NCI-H1694 (cell line): ENCODE results near the gene HAT1.
"Not testable (repeated sequence)": the region's sequence is repeated elsewhere in the genome, so short reads cannot be mapped to it uniquely, and the experiment has no call there.

Experiments used
- DNase-seq: peaks from one replicate; lab custom pipeline; 2025; lab: John Stamatoyannopoulos, UW

HAT1 gene

GRCh38 chr2:171972329-171972982 is 50.2 kb downstream of the HAT1 start:
- DNase-seq, result no peak

DNA sequence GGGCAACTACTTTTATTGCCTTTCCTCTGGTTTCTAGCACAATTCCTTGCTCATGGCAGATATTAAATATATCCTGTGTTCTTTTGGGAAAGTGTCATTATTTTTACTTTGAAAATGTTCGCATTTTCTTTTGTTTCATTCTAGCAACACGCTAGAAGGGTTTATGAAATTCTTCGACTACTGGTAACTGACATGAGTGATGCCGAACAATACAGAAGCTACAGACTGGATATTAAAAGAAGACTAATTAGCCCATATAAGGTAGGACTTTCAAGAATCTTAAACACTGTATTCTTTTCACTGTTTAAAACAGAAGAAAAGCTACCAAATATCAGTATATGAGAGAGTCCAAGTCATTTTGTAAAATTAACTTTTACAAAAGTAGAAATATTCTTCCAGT is 56.8 kb downstream of the HAT1 start:
- no peak for DNase-seq

- not testable (repeated sequence) for DNase-seq
Observed at GRCh38 chr2:171983924-171984323, 61.7 kb downstream of the HAT1 start.

DNA sequence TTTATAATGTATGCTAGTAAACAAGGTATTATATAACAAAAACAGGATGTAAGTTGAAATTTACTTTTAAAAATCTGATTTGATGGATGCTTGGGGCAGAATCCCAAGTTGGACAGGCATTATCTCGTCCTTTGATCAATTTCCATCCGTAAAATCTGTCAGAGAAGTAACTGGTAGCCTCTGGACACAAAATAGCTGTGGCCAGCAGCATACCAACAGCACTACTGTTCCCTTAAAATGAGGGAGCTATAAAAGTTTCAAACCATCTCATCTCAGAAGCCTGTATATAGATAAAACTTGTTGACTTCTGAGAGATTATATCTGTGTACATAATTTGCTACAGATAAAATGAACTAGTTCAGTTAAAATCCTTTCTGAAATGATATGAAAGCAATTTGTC is 62.8 kb downstream of the HAT1 start:
- DNase-seq, result no peak

GRCh38 chr2:171986778-171987177 is 64.5 kb downstream of the HAT1 start:
- no peak for DNase-seq

DNA sequence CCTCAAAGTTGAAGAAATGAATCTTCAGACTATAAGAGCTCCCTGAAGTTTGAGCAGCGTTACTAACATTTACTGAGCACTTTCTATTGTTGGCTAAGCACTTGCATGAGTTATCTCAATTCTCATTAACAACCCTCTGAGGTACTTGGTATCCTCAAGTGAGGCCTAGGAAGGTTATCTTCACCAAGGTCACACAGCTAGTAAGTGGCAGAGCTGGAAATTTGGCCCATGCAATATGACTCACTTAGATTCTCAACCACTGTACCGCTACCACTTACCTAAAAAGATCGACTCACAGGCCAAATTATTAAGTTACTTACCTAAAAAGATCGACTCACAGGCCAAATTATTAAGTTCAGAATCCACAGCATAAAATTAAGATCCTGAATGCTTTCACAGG is 68.8 kb downstream of the HAT1 start:
- no peak for DNase-seq

GRCh38 chr2:171995586-171995985 is 73.3 kb downstream of the HAT1 start:
- no peak for DNase-seq

- DNase-seq, result no peak
Observed at GRCh38 chr2:171996021-171996420, 73.8 kb downstream of the HAT1 start.

- DNase-seq, result not testable (repeated sequence)
Observed at GRCh38 chr2:171997031-171997430, 74.8 kb downstream of the HAT1 start.

DNA sequence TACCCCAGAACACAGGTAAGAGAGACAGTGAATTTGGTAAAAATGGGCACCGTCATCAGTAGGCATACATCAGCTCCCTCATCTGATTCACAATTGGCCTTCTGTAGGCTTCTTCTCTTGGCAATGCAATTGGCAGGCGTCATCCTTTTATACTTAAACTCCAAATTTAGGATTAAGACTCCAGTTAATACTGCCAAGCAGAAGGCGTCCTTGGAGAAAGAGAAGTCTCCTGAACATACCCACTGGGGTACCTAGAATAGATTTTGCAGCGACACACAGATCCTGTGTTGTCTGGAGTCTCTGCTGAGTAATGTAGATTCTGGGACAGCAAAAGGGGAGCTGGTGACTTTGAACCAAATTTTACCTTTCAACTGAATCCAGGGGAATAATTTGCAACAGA is 76.9 kb downstream of the HAT1 start:
- DNase-seq, result no peak

DNA sequence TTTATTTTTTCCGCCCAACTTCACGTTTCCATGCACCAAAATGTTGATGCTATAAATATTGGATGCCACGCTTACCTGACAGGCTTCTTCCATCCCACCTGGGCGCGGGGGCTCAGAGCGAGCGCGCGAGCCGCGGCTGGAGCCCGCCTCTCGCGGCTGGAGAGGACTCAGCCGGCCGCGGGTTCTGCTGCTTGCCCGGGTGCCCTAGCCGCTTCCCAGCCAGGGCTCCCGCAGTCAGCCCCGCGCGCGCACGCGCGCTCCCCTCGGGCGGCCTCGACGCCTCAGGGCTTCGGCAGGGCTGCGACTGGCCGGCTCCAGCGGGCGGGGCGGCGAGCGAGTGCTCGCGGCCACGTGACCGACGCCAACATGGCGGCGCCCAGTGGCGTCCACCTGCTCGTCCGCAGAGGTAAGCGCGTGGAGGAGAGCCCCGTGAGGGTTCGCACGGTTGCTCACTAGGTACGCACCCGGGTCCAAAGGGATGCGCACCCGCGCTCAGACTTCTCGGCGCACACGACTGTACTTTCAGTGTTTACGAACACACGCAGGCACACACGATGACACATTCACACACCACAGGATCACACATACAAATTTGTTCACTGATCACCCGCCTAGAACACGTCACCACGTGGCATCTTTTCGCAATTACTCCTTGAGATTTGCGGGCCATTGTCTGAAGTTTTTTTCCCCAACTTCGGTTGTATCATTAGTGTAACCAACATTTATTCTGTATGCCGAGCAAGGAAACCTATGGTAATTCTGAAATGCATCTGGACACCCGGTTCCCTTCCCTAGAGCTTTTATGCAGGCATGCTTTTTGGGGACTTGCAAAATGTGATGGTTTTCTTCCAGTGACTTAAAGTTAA is 77.6 kb downstream of the HAT1 start, which contains the start of gene METAP1D:
TSS of gene METAP1D (plus strand) at position 350 of the 866 bp plus-strand sequence. CDS start at position 367, 17 bp downstream.
- peak; percentile 76 for DNase-seq

GRCh38 chr2:172000696-172001361 is 78.6 kb downstream of the HAT1 start:
- no peak for DNase-seq

GRCh38 chr2:172007372-172007771 is 85.1 kb downstream of the HAT1 start:
- no peak for DNase-seq

DNA sequence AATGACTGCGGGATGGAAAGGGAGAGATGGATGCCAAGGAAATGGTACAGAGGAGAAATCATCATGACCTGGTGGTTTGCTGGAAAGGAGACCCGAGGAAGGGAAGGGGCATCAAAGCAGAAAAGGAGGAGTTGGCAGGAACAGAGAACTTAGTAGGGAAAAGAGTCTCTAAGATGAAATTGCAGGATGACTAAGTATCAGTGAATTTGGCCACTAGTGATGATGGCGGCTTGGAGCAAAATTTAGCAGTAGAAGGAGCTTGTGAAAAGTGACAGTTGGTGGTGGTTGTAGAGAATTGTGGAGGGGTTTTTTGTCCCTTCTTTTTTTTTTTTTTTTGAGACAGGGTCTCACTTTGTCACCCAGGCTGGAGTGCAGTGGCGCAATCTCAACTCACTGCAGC is 87.6 kb downstream of the HAT1 start:
- no peak for DNase-seq

DNA sequence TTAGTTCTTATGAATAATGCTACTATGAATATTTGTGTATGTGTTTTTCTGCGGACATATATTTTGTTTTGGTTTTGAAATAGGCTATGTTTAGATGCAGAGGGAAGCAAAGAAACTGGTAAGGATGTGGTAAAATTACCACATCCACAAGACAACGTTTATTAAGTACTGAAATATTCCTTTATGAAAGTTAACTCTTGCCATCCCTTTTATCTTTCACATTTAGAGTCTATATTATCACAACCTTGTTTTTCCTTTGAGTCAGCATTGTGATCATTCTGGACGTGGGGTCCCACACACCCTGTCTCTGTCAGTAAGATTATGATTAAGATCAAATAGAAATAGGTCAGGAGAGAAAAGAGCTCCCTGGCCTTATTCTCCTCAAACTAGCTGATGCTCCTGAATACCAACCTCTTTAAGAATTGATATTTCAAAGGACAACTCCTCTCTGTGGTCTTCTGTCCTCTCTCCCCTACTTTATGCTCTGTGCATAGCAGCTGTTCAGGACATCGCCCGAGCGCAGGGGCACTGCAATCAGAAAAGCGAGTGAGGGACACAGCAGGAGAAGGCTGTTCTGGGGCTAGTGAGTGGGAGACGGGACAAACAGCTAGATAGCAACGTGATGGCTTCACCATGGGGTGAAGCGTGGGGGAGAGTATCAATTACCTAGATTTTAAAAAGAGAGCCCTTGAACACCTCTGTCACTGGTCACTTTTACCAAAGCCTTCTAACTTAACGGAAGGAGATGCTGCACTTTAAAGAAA is 89.7 kb downstream of the HAT1 start:
- no peak for DNase-seq

GRCh38 chr2:172012677-172013391 is 90.6 kb downstream of the HAT1 start:
- DNase-seq, result no peak

DNA sequence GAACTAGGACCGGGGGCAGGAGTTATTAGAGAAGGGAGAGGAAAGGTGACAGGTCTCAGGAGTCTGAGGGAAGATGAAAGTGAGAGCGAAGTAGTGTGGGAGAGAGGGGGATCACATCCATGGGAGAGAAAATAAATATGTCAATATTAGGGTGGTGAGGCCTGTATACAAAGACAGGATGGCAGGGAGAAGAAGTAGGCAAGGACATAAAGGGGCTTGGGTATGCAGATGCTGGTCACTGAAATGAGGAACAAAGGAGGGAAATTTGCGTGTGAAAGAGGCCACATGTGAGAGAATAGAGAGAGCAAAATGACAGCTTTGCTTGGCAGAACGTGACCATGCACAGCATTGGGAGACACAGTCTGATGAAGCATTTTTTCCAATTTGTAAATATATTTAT is 91.1 kb downstream of the HAT1 start:
- DNase-seq, result no peak

DNA sequence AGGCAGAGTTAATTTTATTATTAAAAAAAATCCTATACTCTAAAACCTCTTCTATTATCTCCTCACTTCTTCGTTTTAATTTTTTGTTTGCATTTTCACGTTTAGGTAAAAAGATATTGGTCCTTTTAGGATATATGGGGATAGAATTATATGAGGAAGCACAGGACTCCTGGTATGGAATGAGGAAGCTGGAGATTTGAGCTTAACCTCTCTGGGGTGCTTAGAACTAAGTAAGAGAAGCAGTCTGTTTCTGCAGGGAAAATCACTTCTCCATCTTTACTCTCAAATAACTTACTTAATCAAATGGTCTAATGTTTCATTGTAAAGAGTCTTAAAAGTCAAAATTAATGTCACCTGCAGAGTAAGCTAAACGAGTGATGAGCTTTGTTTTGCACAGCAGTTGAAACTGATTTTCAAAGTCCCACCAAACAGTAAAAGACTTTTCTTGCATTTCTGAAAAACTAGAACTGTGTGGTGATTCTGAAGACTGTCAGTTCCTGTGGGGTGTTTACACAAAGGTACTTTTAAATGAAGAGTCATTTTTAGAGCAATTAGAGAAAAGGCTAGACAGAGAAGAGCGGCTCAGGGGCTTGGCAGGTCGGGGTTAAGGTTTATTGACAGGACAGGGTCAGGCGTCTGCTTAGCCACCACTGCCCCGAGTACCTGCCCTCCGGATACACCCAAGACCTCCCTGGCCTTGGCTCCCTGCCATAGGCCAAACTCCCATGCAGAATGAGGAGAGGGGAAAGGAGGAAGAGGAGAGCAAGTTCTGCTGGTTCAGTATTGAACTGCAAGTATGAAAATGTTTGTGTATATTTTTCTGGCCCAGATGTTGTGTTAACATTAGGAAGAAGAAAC is 99.0 kb downstream of the HAT1 start:
- no peak for DNase-seq

DNA sequence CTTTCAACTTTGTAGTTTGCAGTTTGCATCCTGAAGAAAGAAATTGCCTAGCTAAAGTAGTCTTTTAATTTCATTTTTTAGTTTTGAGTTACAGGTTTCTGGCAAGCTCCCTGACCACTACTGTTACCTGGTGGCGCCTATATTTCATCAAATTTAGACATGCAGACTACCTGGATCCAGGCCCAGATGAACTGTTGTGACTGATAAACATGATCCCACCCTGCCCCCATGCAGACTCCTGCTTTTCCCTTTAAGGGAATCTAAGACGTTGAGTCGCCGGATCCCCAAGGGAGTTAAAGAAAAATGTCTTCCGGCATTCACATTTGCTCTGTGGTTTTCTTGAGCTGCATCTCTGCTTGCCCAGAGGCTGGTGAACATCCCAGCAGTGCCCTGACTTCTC is 99.7 kb downstream of the HAT1 start:
- DNase-seq, result no peak

GRCh38 chr2:172031536-172031935 is 109.3 kb downstream of the HAT1 start:
- DNase-seq, result no peak
